Smooth muscle cell of the umbilical artery (primary cell): ENCODE measurements around the gene SERPING1. TPM values are rescaled to one million over a fixed set of nuclear protein-coding genes. Genes with fewer than 3 reads are reported as not detected.

Experiments used
- total RNA-seq: library from RNA; depleted of rRNA; stranded (reverse); fragments of >200 nt; gene quantifications from 2 replicates; pipeline ENCODE4 v1.2.3, GENCODE V29; 2014

The SERPING1 gene
- 4.5 and 7.9 TPM in 2 replicates for total RNA-seq

DNA sequence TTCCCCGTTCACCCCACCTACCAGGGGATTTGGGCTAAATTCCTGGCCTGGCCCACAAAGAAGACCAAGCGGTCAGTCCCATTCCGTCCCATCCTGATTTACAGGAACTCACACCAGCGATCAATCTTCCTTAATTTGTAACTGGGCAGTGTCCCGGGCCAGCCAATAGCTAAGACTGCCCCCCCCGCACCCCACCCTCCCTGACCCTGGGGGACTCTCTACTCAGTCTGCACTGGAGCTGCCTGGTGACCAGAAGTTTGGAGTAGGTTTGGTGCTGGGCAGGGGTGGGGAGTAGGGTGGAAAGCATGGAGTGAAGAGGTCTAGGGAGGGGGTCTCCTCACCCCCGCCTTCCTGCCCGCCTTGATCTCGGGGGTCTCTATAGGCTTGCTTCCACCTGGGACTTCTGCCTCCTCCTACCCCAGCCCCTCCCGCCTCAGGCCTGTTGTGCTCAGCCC, at the start of gene SERPING1:
Gene SERPING1 (plus strand): TSS at position 225 of the 455 bp plus-strand sequence. CDS start 586 bp downstream, outside the sequence.

DNA sequence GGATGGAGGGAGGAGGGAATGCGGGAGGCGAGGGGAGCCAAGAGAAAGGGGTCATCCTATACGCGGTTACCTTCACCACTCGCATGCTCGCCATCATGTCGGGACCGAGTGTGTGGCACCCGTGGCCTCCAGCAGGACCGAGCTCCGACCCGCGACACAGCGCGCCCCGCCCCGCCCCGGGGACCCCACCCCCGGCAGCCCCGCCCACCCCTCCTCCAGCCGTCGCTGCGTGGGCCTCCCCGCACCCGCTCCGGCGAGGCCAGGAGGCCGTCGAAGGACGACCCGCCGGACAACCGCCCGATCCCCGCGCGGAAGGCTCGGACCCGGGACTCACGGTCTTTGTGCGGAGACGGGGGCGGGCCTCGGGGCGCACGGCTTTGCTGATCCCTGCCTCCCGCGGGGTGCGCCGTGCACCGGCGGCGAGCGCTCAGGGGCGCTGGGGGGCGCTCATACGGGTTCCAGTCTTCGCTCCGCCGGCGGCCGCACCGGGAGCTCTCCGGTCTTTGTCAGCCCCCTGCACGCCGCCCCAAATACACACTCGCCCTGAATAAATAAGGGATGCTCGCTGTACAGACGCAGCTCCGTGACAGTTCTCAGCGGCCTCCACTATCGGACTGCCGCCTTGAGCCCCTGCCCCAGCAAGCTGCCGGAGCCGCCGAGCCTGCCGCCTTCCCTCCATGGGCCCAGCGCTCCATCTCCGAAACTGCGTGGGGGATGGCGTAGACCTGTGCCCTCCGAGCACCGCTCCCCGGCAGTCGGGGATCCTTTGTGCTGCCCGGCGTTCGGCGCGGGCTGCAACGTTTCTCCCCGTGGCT, 29.8 kb upstream of the SERPING1 start, which contains the start of gene UBE2L6:
Gene UBE2L6 (minus strand): TSS at position 158 of the 815 bp plus-strand sequence. CDS start 61 bp downstream, at position 97.

GRCh38 chr11:57649826-57650738, 52.6 kb downstream of the SERPING1 start, which contains the start of gene YPEL4:
TSS of gene YPEL4 (minus strand) at chr11:57649912. CDS start at chr11:57647107, 2,805 bp downstream.

DNA sequence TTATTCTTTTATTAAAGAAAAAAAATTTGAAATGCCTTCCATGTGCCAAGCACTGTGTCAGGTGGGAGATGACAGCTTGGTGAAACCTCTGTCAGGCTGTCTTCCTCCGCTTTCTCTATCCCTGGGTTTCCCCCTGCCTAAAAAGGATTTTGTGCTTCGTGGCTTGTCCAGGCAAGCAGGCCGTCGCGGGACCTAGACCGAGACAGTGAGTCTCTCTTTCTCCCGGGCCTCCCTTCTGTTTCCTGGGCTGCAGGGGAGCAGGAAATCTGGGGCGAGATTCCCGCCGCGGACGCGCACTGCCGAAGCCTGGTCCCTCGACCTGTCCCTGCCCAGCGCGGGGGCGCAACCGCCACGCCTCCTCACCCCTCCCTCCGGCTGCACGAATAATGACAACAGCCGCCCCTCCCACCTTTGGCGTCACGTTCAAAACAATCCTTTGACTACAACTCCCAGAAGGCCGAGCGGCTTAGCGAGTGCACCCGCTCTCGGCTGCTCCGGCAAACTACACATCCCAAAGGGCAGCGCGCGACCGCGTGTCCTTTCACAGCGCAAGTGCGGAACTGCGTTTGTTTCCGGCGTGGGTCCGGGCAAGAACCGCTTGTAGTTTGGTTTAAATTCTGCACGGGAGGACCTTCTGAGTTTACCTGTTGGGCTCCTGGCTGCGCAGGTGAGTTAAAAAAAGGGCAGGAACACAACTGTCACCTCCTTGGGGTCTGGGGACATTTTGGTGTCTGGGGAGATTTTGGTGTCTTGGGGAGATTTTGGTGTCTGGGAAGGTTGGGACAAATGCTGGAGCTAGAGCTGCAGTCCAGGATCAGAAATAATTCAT, 59.9 kb downstream of the SERPING1 start, which contains the start of gene CLP1:
Gene CLP1 (plus strand): TSS at position 569 of the 829 bp plus-strand sequence. CDS start 1,715 bp downstream, outside the sequence.

Other genes starting within 250 kb of the SERPING1 start
- gene PRG3, start 216.5 kb upstream of the SERPING1 start, total RNA-seq: not detected in 2 replicates
- gene PRG2, start 207.0 kb upstream of the SERPING1 start, total RNA-seq: 0.09 and 0.89 TPM in 2 replicates
- 38.6 and 49.6 TPM in 2 replicates for gene SLC43A3, start 170.6 kb upstream of the SERPING1 start, total RNA-seq
- gene RTN4RL2, start 137.2 kb upstream of the SERPING1 start, total RNA-seq: 0.05 TPM in 1 of 2 replicates, not detected in the other
- 12.5 and 17.8 TPM in 2 replicates for gene SLC43A1, start 82.0 kb upstream of the SERPING1 start, total RNA-seq
- 14.1 and 22.6 TPM in 2 replicates for gene TIMM10, start 66.9 kb upstream of the SERPING1 start, total RNA-seq
- not detected in 2 replicates for gene SMTNL1, start 60.1 kb upstream of the SERPING1 start, total RNA-seq
- gene UBE2L6, start 30.0 kb upstream of the SERPING1 start, total RNA-seq: 31.2 and 33.7 TPM in 2 replicates
- gene YPEL4, start 52.2 kb downstream of the SERPING1 start, total RNA-seq: 0.23 and 0.89 TPM in 2 replicates
- gene CLP1, start 60.1 kb downstream of the SERPING1 start, total RNA-seq: 17.7 and 19.0 TPM in 2 replicates
- 34.7 and 50.5 TPM in 2 replicates for gene ZDHHC5, start 70.4 kb downstream of the SERPING1 start, total RNA-seq
- 11.9 TPM in 2 replicates for gene MED19, start 114.5 kb downstream of the SERPING1 start, total RNA-seq
- 48.4 and 55.8 TPM in 2 replicates for gene TMX2, start 114.9 kb downstream of the SERPING1 start, total RNA-seq
- gene SELENOH, start 143.8 kb downstream of the SERPING1 start, total RNA-seq: 50.6 and 113 TPM in 2 replicates
- gene BTBD18, start 154.1 kb downstream of the SERPING1 start, total RNA-seq: not detected in 2 replicates
- 107 and 156 TPM in 2 replicates for gene CTNND1, start 164.1 kb downstream of the SERPING1 start, total RNA-seq